GM10248 (cell line): Measurements from ENCODE around the gene BBIP1.

Source experiments
- CTCF ChIA-PET: fragments of 300-600 bp; sonication (Branson Sonifier 250); formaldehyde crosslinking; extraction: SDS; loops from one replicate; lab custom pipeline; 2021; ENCODE audit warnings: antibody characterized with exemption; lab: Yijun Ruan, JAX
- POLR2A ChIA-PET: fragments of 350-650 bp; sonication (Branson Sonifier 250); formaldehyde crosslinking; extraction: SDS; loops from one replicate; lab custom pipeline; 2020; ENCODE audit warnings: antibody characterized with exemption; lab: Yijun Ruan, JAX
- DNase-seq: peaks from one replicate; pipeline ENCODE4 v3.0.0; 2012; ENCODE audit errors: extremely low spot score
- TF ChIP-seq, protein P1 (sequence below): IDR thresholded peaks from 2 replicates; pipeline ENCODE4 v1.5.1; 2012; ENCODE audit warnings: mild to moderate bottlenecking, low read depth; ENCODE audit errors: extremely low read depth, missing control alignments, control extremely low read depth

The BBIP1 gene

DNA sequence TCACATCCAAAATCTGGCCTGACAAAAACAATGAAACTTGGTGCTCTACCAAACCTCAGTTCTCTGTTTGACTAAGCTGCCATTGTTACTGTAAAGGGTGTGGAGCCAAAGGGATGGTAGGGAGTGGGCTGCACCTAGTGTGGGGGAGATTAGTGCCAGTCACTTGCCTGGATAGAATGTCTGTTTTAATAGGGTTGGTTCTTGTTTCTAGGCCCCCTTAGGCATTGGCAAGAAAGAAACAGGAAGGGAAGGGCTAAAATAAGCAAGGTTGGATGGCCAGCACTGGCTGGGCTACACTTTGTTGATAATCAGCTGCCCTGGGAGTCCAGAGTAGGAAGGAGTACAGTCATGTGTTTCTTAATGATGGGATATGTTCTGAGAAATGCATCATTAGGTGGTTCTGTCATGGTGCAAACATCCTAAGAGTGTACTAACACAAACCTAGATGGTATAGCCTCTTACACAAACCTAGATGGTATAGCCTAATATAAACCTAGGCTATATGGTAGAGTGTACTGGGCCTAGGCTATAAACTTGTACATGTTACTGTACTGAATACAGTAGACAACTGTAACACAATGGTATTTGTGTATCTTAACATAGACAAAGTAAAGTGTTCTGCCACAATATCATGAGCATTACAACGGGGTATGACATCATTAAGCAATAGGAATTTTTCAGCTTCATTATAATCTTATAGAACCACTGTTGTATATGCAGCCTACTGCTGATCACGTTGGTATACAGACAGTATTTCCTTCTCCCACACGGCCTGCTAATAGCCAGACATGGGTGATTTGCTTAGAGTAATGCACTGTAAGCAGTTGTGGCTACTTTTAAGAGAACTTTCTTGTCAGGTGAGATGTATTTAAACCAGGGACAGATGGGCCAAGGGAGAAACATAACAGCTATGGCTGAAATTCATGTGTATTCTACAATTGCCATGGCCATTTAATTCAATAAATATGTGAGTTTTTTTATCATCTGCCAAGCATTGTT is 15.4 kb downstream of the BBIP1 start:
- ChIA-PET CTCF (interaction anchor here (0.9 to 4.0 kb wide), 8 partner anchors 10 to 157 kb away, joined by 3 to 23 read pairs (median 4); no protein-coding TSS in a partner anchor), POLR2A (interaction anchor here (1.7 kb wide), 1 partner anchor 15 kb away, joined by 9 read pairs; the partner anchor contains the start of genes BBIP1 and SHOC2)
- TF ChIP-seq, protein P1, sequence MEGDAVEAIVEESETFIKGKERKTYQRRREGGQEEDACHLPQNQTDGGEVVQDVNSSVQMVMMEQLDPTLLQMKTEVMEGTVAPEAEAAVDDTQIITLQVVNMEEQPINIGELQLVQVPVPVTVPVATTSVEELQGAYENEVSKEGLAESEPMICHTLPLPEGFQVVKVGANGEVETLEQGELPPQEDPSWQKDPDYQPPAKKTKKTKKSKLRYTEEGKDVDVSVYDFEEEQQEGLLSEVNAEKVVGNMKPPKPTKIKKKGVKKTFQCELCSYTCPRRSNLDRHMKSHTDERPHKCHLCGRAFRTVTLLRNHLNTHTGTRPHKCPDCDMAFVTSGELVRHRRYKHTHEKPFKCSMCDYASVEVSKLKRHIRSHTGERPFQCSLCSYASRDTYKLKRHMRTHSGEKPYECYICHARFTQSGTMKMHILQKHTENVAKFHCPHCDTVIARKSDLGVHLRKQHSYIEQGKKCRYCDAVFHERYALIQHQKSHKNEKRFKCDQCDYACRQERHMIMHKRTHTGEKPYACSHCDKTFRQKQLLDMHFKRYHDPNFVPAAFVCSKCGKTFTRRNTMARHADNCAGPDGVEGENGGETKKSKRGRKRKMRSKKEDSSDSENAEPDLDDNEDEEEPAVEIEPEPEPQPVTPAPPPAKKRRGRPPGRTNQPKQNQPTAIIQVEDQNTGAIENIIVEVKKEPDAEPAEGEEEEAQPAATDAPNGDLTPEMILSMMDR: no peak
- DNase-seq: no peak

DNA sequence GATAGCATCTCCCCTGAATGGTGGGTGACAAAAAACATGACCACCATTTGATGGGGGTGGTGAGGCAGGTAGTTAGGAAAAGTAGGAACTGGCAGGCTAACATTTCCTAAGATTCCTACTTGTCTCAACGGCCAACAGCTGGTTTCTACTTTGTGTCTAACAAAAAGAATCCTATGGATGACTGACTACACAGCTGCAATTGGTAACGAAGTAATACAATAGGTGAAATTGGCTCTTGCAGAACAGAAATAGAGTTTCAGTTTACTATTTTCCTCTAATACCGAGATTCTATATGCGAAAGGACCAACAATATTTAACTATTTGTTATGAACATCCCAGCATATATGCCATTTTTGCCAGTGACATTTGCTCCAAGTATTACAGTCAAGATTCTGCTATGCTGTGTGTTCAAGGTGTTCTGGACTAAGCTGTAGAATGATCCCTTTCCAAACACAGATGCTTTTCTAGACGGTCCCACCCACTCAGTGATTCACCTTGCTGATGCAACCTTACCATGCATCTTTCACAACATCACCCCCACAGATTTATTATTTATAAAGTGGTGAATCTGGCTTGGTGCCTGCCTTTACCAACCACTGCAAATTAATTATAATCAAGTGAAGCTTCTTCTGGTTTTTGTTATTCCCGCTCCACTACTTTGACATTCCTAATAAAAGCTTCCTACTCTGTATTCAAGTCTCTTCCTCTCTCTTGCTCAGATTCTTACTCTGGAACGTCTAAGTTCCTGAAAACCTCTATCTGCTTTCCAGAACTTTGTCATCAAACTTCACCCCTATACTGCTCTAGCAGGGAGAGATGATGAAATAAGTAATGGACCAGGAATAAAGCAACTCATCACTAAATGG is 16.8 kb downstream of the BBIP1 start:
- TF ChIP-seq, protein P1: no peak
- no peak for DNase-seq
- CTCF ChIA-PET: interaction anchor here (1.1 to 4.0 kb wide), 8 partner anchors 8 to 292 kb away, joined by 3 to 23 read pairs (median 4); no protein-coding TSS in a partner anchor
- POLR2A ChIA-PET: interaction anchor here (1.7 kb wide), 1 partner anchor 16 kb away, joined by 9 read pairs; the partner anchor contains the start of genes BBIP1 and SHOC2

DNA sequence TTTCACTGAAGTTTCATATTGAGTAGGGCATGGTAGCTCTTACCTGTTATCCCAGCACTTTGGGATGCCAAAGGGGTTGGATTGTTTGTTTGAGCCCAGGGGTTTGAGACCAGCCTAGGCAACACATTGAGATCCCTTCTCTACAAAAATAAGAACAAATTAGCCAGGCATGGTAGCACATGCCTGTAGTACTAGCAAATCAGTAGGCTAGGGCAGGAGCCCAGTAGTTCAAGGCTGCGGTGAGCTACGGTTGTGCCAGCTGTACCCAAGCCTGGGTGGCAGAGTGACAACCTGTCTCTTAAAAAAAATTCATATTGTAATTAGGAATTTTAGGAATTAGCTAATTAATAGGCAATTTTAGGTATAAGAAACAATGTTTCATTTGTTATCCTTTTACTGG is 18.0 kb downstream of the BBIP1 start:
- no peak for DNase-seq
- TF ChIP-seq, protein P1: no peak
- ChIA-PET POLR2A (no interaction called here), CTCF (interaction anchor here (1.1 to 4.0 kb wide), 9 partner anchors 7 to 290 kb away, joined by 3 to 23 read pairs (median 5); no protein-coding TSS in a partner anchor)

DNA sequence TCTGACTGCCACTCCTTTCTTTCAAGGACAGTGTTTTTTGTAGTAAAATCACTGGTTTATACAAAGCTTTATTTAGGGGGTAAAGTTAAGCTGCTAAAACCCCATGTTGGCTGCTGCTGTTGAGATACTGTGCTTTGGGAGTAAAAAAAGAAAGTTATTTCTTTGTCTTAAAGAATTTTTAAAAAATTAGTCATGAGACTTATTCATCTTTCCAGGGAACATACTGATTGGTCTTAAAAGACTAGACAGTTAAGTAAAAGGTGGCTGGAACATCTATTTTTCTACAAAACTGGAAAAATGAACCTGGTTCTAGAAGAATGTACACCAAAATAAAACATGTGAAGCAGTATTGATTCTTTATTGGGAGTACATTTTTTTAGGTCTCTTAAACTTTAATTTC is 20.6 kb downstream of the BBIP1 start:
- TF ChIP-seq, protein P1: no peak
- DNase-seq: no peak
- ChIA-PET POLR2A (interaction anchor here (1.1 kb wide), 1 partner anchor 20 kb away, joined by 4 read pairs; no protein-coding TSS in a partner anchor), CTCF (interaction anchor here (1.1 to 2.1 kb wide), 2 partner anchors 153 to 288 kb away, joined by 3 to 6 read pairs; no protein-coding TSS in a partner anchor)

DNA sequence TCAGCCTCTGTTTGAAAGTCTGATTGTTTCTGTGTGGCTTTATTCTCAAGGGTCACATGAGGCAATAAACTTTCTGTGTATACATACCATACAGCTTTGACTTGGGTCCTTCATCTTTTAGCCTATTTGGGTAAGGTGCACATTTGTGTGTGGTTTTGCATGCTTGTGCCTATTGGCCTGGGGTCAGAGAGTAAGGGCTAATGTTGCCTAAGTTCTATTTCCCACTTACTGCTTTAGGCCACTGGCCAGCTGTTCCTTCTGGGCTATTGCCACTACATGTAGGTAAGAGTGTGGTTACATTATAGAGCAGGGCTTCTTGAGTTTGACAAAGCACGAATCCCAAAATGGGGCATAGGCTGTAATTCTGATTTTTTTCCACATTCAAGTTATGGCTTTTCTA is 21.8 kb downstream of the BBIP1 start:
- no peak for DNase-seq
- POLR2A ChIA-PET: no interaction called here
- CTCF ChIA-PET: interaction anchor here (0.9 to 2.1 kb wide), 12 partner anchors 10 to 286 kb away, joined by 3 to 12 read pairs (median 6); no protein-coding TSS in a partner anchor
- TF ChIP-seq, protein P1: no peak
